HUDEP-2 (cell line): ENCODE measurements around the gene DNAJC11.
"Not testable (repeated sequence)": the region's sequence is repeated elsewhere in the genome, so short reads cannot be mapped to it uniquely, and the experiment has no call there.

Experiments used
- DNase-seq, 76 experiments: peaks; one replicate each; lab custom pipeline; 2025; ENCODE audit not compliant: unreplicated experiment in 76 of 76; lab: John Stamatoyannopoulos, UW

Gene DNAJC11

GRCh38 chr1:6699915-6700314, 1.7 kb downstream of the DNAJC11 start:
- DNase-seq: peak in 31 of 76 experiments; percentile 2 to 60 (median 19)

GRCh38 chr1:6695868-6696267, 5.7 kb downstream of the DNAJC11 start:
- no peak for DNase-seq

- no peak for DNase-seq
Observed at GRCh38 chr1:6694121-6694713, 7.4 kb downstream of the DNAJC11 start.

DNA sequence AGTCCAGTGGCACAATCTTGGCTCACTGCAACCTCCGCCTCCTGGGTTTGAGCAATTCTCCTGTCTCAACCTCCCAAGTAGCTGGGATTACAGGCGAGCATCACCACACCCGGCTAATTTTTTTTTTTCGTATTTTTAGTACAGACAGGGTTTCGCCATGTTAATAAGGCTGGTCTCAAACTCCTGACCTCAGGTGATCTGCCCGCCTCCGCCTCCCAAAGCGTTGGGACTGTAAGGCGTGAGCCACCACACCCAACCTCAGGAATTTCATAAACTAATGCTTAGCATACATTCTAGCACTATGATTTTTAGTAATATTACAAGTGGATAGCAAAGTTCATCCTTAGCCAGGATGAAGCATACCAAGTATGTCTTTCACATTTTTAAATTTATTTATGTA, 8.7 kb downstream of the DNAJC11 start:
- no peak for DNase-seq

DNA sequence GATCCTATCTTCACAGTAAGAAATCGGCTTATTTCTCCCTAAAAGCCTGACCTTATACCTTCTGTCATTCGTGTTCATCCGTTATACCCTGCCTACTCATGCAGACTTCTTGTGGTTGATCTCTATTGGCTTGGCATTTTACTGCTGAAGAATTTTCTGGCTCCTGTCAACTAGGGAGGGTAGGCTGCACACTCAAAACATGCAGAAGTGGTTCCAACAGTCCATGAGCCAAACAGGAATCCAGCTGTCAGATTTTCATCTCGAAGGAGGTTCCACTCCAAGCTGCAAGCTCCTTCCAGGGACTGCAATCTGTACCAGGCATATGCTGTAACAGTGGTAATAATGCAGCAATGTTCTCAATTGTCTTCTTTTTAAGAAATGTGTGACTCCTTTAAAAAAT, 10.1 kb downstream of the DNAJC11 start:
- DNase-seq: no peak

DNA sequence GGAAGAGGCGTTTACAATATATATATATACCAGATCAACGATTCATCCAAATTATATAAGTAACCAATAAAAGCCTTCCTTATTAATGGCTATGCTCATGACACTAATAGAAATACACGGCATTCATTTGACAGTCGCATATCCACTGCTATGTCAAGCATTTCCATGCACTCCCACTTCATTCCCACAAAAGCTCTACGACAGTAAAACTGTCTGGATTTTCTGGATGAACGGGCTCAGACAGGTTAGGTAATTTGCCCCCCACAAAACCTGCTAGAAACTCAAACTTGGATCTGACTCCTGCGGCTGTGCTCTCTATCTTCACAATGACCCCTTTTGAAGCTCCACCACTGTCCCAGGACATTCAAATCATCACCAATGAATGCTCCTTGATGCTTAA, 11.4 kb downstream of the DNAJC11 start:
- no peak for DNase-seq

GRCh38 chr1:6688757-6689156, 12.9 kb downstream of the DNAJC11 start:
- DNase-seq: no peak

GRCh38 chr1:6688001-6688400, 13.6 kb downstream of the DNAJC11 start:
- no peak for DNase-seq

DNA sequence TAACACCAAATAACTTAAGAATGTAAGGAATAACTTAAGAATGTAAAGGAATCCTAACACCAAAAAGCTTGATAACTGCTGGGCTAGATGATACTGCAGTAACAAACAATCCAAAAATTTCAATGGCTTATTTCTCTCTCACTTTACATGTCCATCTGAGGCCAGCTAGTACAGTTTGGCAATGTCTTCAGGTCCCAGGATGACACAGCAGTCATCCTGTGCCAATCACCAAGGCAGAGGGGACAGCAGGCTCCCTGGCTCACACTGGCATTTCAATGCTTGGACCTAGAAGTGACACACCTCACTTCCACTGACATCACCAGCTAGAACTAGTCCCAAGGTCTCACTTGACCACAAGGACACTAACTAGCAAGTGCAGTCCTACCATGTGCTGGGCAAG, 15.3 kb downstream of the DNAJC11 start:
- peak in 14 of 76 experiments; percentile 4 to 34 (median 18) for DNase-seq

DNA sequence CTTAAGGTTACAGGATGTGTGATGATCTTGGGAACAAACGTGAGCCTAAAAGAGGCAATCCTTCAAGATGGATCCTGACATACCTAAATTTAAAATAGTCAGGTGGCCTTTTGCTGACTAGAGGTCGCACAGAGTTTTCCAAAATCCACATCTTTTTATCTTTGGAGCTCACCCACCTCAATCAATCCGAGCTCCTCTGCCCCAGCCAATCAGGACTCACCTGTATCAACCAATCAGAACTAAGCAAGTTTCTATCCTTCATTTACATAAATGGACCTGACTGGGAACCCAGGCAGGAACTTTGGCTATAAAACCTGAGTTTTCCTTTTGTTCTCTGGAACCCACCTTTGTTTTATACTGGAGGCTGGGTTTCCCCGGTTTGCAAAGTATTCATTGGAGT, 16.2 kb downstream of the DNAJC11 start:
- no peak for DNase-seq

GRCh38 chr1:6683434-6683833, 18.2 kb downstream of the DNAJC11 start:
- peak in 3 of 76 experiments; percentile 14 to 28 (median 19) for DNase-seq

- DNase-seq: no peak
Observed at GRCh38 chr1:6675941-6676340, 25.7 kb downstream of the DNAJC11 start.

GRCh38 chr1:6674771-6675170, 26.8 kb downstream of the DNAJC11 start:
- DNase-seq: no peak

DNA sequence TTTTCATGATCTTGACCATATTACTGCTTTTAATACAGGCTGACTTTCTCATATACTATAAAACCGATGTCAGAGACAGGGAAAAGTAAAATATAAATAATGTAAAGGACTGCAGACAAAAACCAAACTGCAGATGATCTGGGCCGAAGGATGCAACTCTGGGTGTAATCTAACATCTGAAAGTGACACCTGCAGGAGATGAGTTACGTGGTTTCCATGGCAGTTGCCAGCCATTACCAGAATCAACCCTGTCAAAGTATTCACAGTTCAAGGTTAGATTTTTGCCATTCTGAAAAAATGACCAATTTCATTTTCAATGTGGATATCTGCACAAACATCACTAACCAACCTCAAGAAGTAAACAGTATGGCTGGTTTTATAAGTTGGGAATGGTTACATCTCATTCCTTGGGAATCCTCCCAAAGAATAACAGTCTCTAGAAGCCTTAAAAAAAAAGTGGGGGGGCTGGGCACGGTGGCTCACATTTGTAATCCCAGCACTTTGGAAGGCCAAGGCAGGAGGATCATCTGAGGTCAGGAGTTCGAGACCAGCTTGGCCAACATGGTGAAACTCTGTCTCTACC, 27.7 kb downstream of the DNAJC11 start:
- DNase-seq: no peak

GRCh38 chr1:6672558-6672957, 29.1 kb downstream of the DNAJC11 start:
- peak in 72 of 76 experiments; percentile 32 to 96 (median 80) for DNase-seq

DNA sequence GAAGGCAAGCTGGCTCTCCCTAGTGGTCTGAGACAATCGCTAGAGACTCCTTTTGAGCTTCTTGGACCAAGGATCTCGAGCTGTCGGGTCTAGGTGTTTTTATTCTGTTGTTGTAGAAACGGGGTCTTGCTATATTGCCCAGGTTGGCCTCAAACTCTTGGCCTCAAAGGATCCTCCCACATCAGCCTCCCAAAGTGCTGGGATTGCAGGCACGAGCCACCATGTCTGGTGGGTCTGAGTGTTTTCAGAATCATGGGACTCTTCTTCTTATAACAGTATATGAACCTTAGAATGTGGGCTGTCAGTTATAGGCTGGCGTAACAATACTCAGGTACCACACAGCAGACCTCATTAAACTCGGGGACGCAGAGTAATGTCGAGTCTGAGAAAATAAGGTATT, 33.1 kb downstream of the DNAJC11 start:
- DNase-seq: no peak

GRCh38 chr1:6667139-6667538, 34.5 kb downstream of the DNAJC11 start:
- peak in 6 of 76 experiments; percentile 3 to 35 (median 10) for DNase-seq

GRCh38 chr1:6666696-6667095, 34.9 kb downstream of the DNAJC11 start:
- DNase-seq: peak in 72 of 76 experiments; percentile 12 to 83 (median 56)

- not testable (repeated sequence) for DNase-seq
Observed at GRCh38 chr1:6662468-6662867, 39.1 kb downstream of the DNAJC11 start.

DNA sequence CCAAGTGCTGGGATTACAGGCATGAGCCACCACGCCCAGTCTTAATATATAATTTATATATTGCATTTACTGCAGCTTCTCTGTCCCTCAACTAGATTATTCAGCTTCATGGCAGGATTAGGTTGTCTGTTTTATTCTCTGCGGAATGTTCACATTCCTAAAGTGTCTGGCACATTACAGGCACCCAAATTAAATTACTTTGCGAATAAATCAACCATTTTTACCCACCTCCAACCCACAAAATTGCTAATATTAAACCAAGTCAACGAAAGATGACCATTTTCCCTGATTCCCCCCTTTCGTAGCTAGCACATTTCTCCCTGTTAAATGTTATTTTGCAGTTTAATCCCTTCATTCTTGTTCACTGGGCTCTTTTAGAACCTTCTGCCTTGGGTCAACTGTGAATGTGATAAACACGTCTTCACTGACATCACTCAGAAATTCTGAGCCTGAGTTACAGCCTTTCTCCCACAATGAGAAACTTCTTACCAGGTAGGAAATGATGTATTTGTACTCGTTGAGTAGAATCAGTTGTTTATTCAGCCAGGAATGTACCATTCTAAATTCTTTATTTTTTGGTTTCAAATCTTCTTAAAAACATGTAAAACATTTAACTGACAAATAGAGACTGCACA, 41.1 kb downstream of the DNAJC11 start:
- DNase-seq: no peak

DNA sequence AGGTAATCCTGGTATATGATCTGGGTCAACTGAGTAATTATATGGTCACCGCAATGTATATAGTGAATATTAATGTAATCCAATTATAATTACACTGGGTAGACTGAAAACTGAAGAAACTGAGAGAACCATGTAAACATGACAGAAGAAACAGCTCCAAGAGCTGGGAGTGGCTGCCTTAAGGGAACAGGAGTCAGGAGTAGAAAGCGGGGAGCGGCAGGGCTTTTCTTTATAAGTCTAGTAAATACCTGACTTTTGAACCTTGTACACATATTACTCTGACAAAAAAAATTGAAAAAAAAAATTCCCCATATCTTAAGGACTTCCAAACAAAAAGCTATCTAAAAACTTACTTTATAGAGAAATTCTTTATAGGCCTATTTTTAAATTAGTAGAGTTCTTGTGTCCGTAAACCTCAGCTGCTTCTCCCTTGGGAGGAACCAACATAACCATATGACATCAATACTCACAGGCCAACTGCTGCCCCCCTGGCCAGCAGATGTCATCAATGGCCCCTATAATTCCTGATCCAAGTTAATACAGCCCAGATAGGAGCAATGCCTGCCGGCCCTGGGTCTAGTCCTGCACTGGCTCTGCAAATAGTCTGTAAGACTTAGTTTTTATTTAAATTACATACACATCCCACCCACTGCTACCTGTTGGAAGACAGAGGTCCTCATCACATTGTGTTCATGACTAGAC, 43.1 kb downstream of the DNAJC11 start:
- no peak for DNase-seq

DNA sequence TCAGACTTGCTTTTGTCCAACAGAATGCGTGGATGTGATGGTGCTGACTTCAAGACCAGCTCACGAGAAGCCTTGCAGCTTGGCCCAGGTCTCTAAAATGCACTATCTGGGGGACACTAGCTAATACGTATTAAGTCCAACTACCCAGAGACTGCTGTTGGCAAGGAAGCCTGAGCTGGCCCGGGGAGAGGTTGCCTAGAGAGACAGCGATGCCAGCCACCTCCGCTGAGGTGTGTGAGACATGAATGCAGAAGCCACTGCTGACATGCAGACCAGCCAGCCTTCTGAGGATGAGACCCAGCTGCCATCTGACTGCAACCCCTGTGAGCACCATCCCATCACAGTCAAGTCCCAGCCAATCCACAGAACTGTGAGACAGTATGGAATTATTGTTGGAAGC, 44.5 kb downstream of the DNAJC11 start:
- DNase-seq: no peak
